Activated CD4-positive, alpha-beta memory T cell treated with anti-CD3 and anti-CD28 coated beads, Interleukin-2, amount 10 ng/mL, durations not matched to agents 7 days and 5 days (primary cell): ENCODE data around the gene BPIFB3. TPM values are rescaled to one million over a fixed set of nuclear protein-coding genes. Genes with fewer than 3 reads are reported as not detected.
"Not testable (repeated sequence)": the region's sequence is repeated elsewhere in the genome, so short reads cannot be mapped to it uniquely, and the experiment has no call there.

Source experiments
- CTCF ChIA-PET: fragments of 350-600 bp; sonication (Branson Sonifier 250); formaldehyde crosslinking; loops from one replicate; lab custom pipeline; 2021; ENCODE audit warnings: antibody characterized with exemption, inconsistent platforms; lab: Charles Lee
- POLR2A ChIA-PET: fragments of 350-600 bp; sonication (Branson Sonifier 250); formaldehyde crosslinking; loops from one replicate; lab custom pipeline; 2021; ENCODE audit warnings: antibody characterized with exemption; lab: Charles Lee
- DNase-seq: peaks from one replicate; pipeline ENCODE4 v3.0.0-alpha.2; 2020
- H3K27ac Mint-ChIP-seq: one replicate; pipeline ENCODE4 v1.8.0; 2021; ENCODE audit warnings: mild to moderate bottlenecking, mixed read lengths
- H3K27me3 Mint-ChIP-seq: one replicate; pipeline ENCODE4 v1.8.0; 2021; ENCODE audit warnings: mixed read lengths
- H3K36me3 Mint-ChIP-seq: one replicate; pipeline ENCODE4 v1.8.0; 2021; ENCODE audit warnings: low read depth, mixed read lengths
- H3K4me1 Mint-ChIP-seq: one replicate; pipeline ENCODE4 v1.8.0; 2021; ENCODE audit warnings: mixed read lengths
- H3K4me3 Mint-ChIP-seq: one replicate; pipeline ENCODE4 v1.8.0; 2021; ENCODE audit warnings: mild to moderate bottlenecking, mixed read lengths
- H3K9me3 Mint-ChIP-seq: one replicate; pipeline ENCODE4 v1.8.0; 2021; ENCODE audit warnings: mixed read lengths
- total RNA-seq, 2 experiments: library from RNA; stranded (reverse); gene quantifications; one replicate each; pipeline ENCODE4 v1.2.3, GENCODE V29; 2021

The BPIFB3 gene
- total RNA-seq, 2 experiments from 2014 or later = not detected

- H3K27ac Mint-ChIP-seq = peak overlapping the region; percentile 6
- peaks cover 2% of the 10 kb centered on the region for H3K36me3 Mint-ChIP-seq
- no peak overlapping the region for H3K4me3 Mint-ChIP-seq
- POLR2A ChIA-PET = no interaction called here
- H3K9me3 Mint-ChIP-seq = peaks cover 9% of the 10 kb centered on the region
- DNase-seq = no peak
- H3K4me1 Mint-ChIP-seq = peaks cover 19% of the 10 kb centered on the region
- CTCF ChIA-PET = interaction anchor here (1.3 kb wide), 1 partner anchor 55 kb away, joined by 4 read pairs; no protein-coding TSS in a partner anchor
- H3K27me3 Mint-ChIP-seq = peaks cover 7% of the 10 kb centered on the region
Measured at GRCh38 chr20:33119725-33120720, 66.3 kb downstream of the BPIFB3 start.

- H3K4me1 Mint-ChIP-seq = peaks cover 19% of the 10 kb centered on the region
- ChIA-PET POLR2A (no interaction called here), CTCF (interaction anchor here (0.6 to 1.3 kb wide), 2 partner anchors 54 to 753 kb away, joined by 4 read pairs; no protein-coding TSS in a partner anchor)
- no peak for DNase-seq
- no peak overlapping the region for H3K27ac Mint-ChIP-seq
- peaks cover 2% of the 10 kb centered on the region for H3K36me3 Mint-ChIP-seq
- no peak overlapping the region for H3K4me3 Mint-ChIP-seq
- H3K27me3 Mint-ChIP-seq = peaks cover 12% of the 10 kb centered on the region
- H3K9me3 Mint-ChIP-seq = peaks cover 9% of the 10 kb centered on the region
Measured at GRCh38 chr20:33120934-33121333, 67.2 kb downstream of the BPIFB3 start.

DNA sequence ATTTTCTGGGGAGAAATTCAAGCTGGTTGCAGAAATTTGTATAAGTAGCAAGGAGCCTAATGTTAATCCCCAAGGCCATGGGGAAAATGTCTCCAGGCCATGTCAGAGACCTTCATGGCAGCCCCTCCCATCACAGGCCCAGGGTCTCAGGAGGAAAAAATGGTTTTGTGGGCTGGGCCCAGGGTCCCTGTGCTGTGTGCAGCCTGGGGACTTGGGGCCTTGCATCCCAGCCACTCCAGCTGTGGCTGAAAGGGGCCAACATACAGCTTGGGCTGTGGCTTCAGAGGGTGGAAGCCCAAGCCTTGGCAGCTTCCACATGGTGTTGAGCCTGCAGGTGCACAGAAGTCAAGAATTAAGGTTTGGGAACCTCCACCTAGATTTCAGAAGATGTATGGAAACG, 68.6 kb downstream of the BPIFB3 start:
- CTCF ChIA-PET, H3K36me3 Mint-ChIP-seq, H3K27ac Mint-ChIP-seq, DNase-seq, POLR2A ChIA-PET, H3K9me3 Mint-ChIP-seq, H3K4me3 Mint-ChIP-seq: not testable (repeated sequence)
- peaks cover 14% of the 10 kb centered on the region for H3K27me3 Mint-ChIP-seq
- peaks cover 19% of the 10 kb centered on the region for H3K4me1 Mint-ChIP-seq

Other genes starting within 250 kb of the BPIFB3 start
- 100 to 1,000 TPM; 134 to 135 TPM for gene MAPRE1, start 233.9 kb upstream of the BPIFB3 start, total RNA-seq
- under 1 TPM; 0.25 to 0.55 TPM for gene EFCAB8, start 195.0 kb upstream of the BPIFB3 start, total RNA-seq
- not detected for gene SUN5, start 49.5 kb upstream of the BPIFB3 start, total RNA-seq
- not detected for gene BPIFB2, start 46.2 kb upstream of the BPIFB3 start, total RNA-seq
- not detected for gene BPIFB6, start 22.3 kb upstream of the BPIFB3 start, total RNA-seq
- not detected for gene BPIFB4, start 25.7 kb downstream of the BPIFB3 start, total RNA-seq
- not detected for gene BPIFA2, start 114.3 kb downstream of the BPIFB3 start, total RNA-seq
- gene BPIFA3, start 163.4 kb downstream of the BPIFB3 start, total RNA-seq = not detected
- gene BPIFA1, start 182.1 kb downstream of the BPIFB3 start, total RNA-seq = not detected
- not detected for gene BPIFB1, start 229.3 kb downstream of the BPIFB3 start, total RNA-seq